Naive B cell (primary cell): ENCODE measurements around the gene CREG1. TPM values are rescaled to one million over a fixed set of nuclear protein-coding genes. Genes with fewer than 3 reads are reported as not detected.

Experiments used
- polyA plus RNA-seq, 6 donors: library from polyadenylated mRNA; unstranded; fragments of 300-500 nt; fragmentation: Illumina TruSeq; gene quantifications; one replicate each; pipeline ENCODE4 v1.2.3, GENCODE V29; 2021; ENCODE audit warnings: low read depth in 6 of 6

Gene CREG1
- polyA plus RNA-seq, 6 donors from 2014 or later = 7.3 to 18.9 (median 10.0) TPM

Other genes with a start within 250 kb of the CREG1 start
- gene CD247, start 35.2 kb downstream of the CREG1 start, polyA plus RNA-seq = 1 to 10 TPM; 1.2 to 4.5 (median 2.4) TPM
- gene RCSD1, start 76.5 kb upstream of the CREG1 start, polyA plus RNA-seq = 100 to 1,000 TPM; 273 to 418 (median 333) TPM
- gene MPZL1, start 168.2 kb upstream of the CREG1 start, polyA plus RNA-seq = 10 to 100 TPM; 23.5 to 64.2 (median 29.7) TPM